ENCODE data around the gene FAAP20. TPM values are rescaled to one million over a fixed set of nuclear protein-coding genes. Genes with fewer than 3 reads are reported as not detected.

Gene FAAP20
- total and polyA plus RNA-seq, 9 of the 15 experiments (the other 6 are each of a cell fraction or from before 2014, with no cell fraction given), result 0.58 to 143 (median 9.9) TPM

GRCh38 chr1:2238361-2239012, 43.9 kb upstream of the FAAP20 start:
- H3K9me3 ChIP-seq (replicated peaks; ENCODE audit: control insufficient read depth, insufficient read depth, low read depth, low read length), result no peaks in the 10 kb centered on the region
- peaks cover 97% of the 10 kb centered on the region for H3K79me2 ChIP-seq (ENCODE audit: control insufficient read depth, insufficient read depth, low read length)
- H3K27ac ChIP-seq (ENCODE audit: extremely low read depth, low read depth, low read length), result no peak overlapping the region
- TF ChIP-seq RBM14 (IDR thresholded peaks at IDR 0.05; ENCODE audit: borderline replicate concordance, insufficient read depth, low read depth, low read length) (0 out of 2 replicates have a peak, but pooled peaks have one; percentile 0), ZNF316 (IDR thresholded peaks at IDR 0.05) (no peak)
- POLR2A ChIA-PET, result interaction anchor here (0.6 to 5.7 kb wide), 5 partner anchors 8 to 31 kb away, joined by 3 to 33 read pairs (median 5); no protein-coding TSS in a partner anchor
- H3K4me2 ChIP-seq (ENCODE audit: insufficient read depth, low read length), result no peak overlapping the region
- peaks cover 10 to 79% of the 10 kb centered on the region in 2 experiments for H3K4me1 ChIP-seq (replicated peaks in 1 of 2; ENCODE audit: control insufficient read depth in 2 of 2, insufficient read depth in 2 of 2, low read length in 2 of 2)
- BruUV-seq (replicated peaks), result no TSS peak
- H3K4me3 ChIP-seq, result no peak overlapping the region
- H3K27me3 ChIP-seq (ENCODE audit: control insufficient read depth in 2 of 2, insufficient read depth in 2 of 2, low read length in 2 of 2), result no peaks in the 10 kb centered on the region
- H3K9ac ChIP-seq (ENCODE audit: insufficient read depth in 1 of 2, low read depth in 2 of 2, low read length in 2 of 2), result peak overlapping the region in 1 of 2 experiments; percentile 76; a peak in 2 of 4 replicates
- in situ Hi-C loops (cut with MboI), result no loop called here
- peaks cover 34% of the 10 kb centered on the region; the same call in 1 of the 3 replicates for H3K36me3 ChIP-seq (ENCODE audit: control insufficient read depth, insufficient read depth, low read length)
- FAIRE-seq, result no peak
- peaks cover 69% of the 10 kb centered on the region for H4K20me1 ChIP-seq (replicated peaks; ENCODE audit: control insufficient read depth, insufficient read depth, low read length)
- no peak overlapping the region for H2AFZ ChIP-seq (ENCODE audit: low read depth, low read length)
- CTCF ChIA-PET (ENCODE audit: low intra/inter-chr PET ratio), result no interaction called here
- no peak for DNase-seq (ENCODE audit: extremely low read depth in 1 of 4, low spot score in 3 of 4)
- WGBS (ENCODE audit: insufficient coverage, low coverage, missing lambda C conversion rate), result 93% methylated on average over 24 of the region's 25 CpGs
- intact Hi-C loops (cut with micrococcal nuclease), result no loop called here
- peaks cover 28% of the 10 kb centered on the region for H3K9me1 ChIP-seq (ENCODE audit: control insufficient read depth, insufficient read depth, low read length)
- ATAC-seq, result no peak

GRCh38 chr1:2237773-2238172, 43.2 kb upstream of the FAAP20 start:
- H4K20me1 ChIP-seq (replicated peaks; ENCODE audit: control insufficient read depth, insufficient read depth, low read length), result peaks cover 74% of the 10 kb centered on the region
- H3K9me3 ChIP-seq (replicated peaks; ENCODE audit: control insufficient read depth, insufficient read depth, low read depth, low read length), result no peaks in the 10 kb centered on the region
- H3K27me3 ChIP-seq (ENCODE audit: control insufficient read depth in 2 of 2, insufficient read depth in 2 of 2, low read length in 2 of 2), result no peaks in the 10 kb centered on the region
- H3K4me1 ChIP-seq (replicated peaks in 1 of 2; ENCODE audit: control insufficient read depth in 2 of 2, insufficient read depth in 2 of 2, low read length in 2 of 2), result peaks cover 18 to 81% of the 10 kb centered on the region in 2 experiments
- DNase-seq (ENCODE audit: extremely low read depth in 1 of 4, low spot score in 3 of 4) (peak in 3 of 4 experiments; percentile 51 to 58 (median 55)), ATAC-seq (peak; percentile 63), FAIRE-seq (no peak)
- in situ Hi-C loops (cut with MboI), result no loop called here
- POLR2A ChIA-PET, result interaction anchor here (0.6 to 1.8 kb wide), 3 partner anchors 8 to 76 kb away, joined by 3 to 5 read pairs (median 4); no protein-coding TSS in a partner anchor
- intact Hi-C loops (cut with micrococcal nuclease), result no loop called here
- no peak overlapping the region for H2AFZ ChIP-seq (ENCODE audit: low read depth, low read length)
- H3K36me3 ChIP-seq (ENCODE audit: control insufficient read depth, insufficient read depth, low read length), result peaks cover 33% of the 10 kb centered on the region; the same call in 2 of the 3 replicates
- no peak overlapping the region for H3K27ac ChIP-seq (ENCODE audit: extremely low read depth, low read depth, low read length)
- H3K4me2 ChIP-seq (ENCODE audit: insufficient read depth, low read length), result no peak overlapping the region
- CTCF ChIA-PET (ENCODE audit: low intra/inter-chr PET ratio), result no interaction called here
- WGBS (ENCODE audit: insufficient coverage, low coverage, missing lambda C conversion rate), result 74% methylated on average over 19 of the region's 19 CpGs
- H3K9ac ChIP-seq (ENCODE audit: insufficient read depth in 1 of 2, low read depth in 2 of 2, low read length in 2 of 2), result peak overlapping the region in 1 of 2 experiments; percentile 76; a peak in 1 of 4 replicates
- H3K4me3 ChIP-seq, result no peak overlapping the region
- peaks cover 33% of the 10 kb centered on the region for H3K9me1 ChIP-seq (ENCODE audit: control insufficient read depth, insufficient read depth, low read length)
- no TSS peak for BruUV-seq (replicated peaks)
- peaks cover 97% of the 10 kb centered on the region for H3K79me2 ChIP-seq (ENCODE audit: control insufficient read depth, insufficient read depth, low read length)
- TF ChIP-seq BCLAF1 (IDR thresholded peaks at IDR 0.05; ENCODE audit: borderline replicate concordance in 1 of 2, control insufficient read depth in 1 of 2, low read depth in 2 of 2, low read length in 1 of 2) (no peak), ZNF3 (CRISPR knock-in tag; IDR thresholded peaks at IDR 0.05) (no peak), ZBTB2 (IDR thresholded peaks at IDR 0.05) (no peak), CTCF (IDR thresholded peaks at IDR 0.05 in 2 of 3, conservative IDR thresholded peaks at IDR 0.05 in 1 of 3; ENCODE audit: insufficient read depth in 2 of 3, low read depth in 1 of 3, low read length in 3 of 3) (peak; percentile 56 to 64 (median 63))
